SK-N-SH (cell line): ENCODE measurements around the gene MYO5C. TPM values are rescaled to one million over a fixed set of nuclear protein-coding genes. Genes with fewer than 3 reads are reported as not detected.

Source experiments
- CTCF ChIA-PET: fragments of 300-600, 350-600 bp; formaldehyde crosslinking; extraction: SDS; loops from one replicate; lab custom pipeline; 2021; lab: Yijun Ruan, JAX
- POLR2A ChIA-PET: fragments of 350-600 bp; sonication (Branson Sonifier 250); formaldehyde crosslinking; extraction: SDS; loops from one replicate; lab custom pipeline; 2020; ENCODE audit warnings: antibody characterized with exemption, inconsistent platforms; lab: Yijun Ruan, JAX
- DNase-seq: peaks from one replicate; pipeline ENCODE4 v3.0.0; 2012
- H2AFZ ChIP-seq: fragments of 200-600 bp; sonication (generic); 2 replicates; pipeline ENCODE4 v1.8.1; 2016; ENCODE audit warnings: antibody characterized with exemption, mild to moderate bottlenecking, low read depth
- H3F3A ChIP-seq: fragments of 200-600 bp; sonication (generic); replicated peaks from 2 replicates; pipeline ENCODE3; 2016; ENCODE audit warnings: antibody characterized with exemption, mild to moderate bottlenecking; ENCODE audit not compliant: insufficient read depth
- H3K27ac ChIP-seq, 2 experiments: fragments of 200-500 bp in 1 of 2; fragments of 200-600 bp in 1 of 2; sonication (Bioruptor generic) in 1 of 2; sonication (generic), shearing (Covaris generic) in 1 of 2; 2 replicates each; pipeline versions ENCODE4 v1.5.1 to v1.6.1; 2014 to 2016; ENCODE audit warnings: low read depth in 2 of 2, inconsistent platforms in 1 of 2, low read length in 1 of 2, mild to moderate bottlenecking in 1 of 2, mixed read lengths in 1 of 2
- H3K27me3 ChIP-seq: fragments of 200-600 bp; sonication (generic), shearing (Covaris generic); 2 replicates; pipeline ENCODE4 v1.6.1; 2016; ENCODE audit warnings: mixed run types; ENCODE audit not compliant: insufficient read depth
- H3K36me3 ChIP-seq, 2 experiments: fragments of 200-500 bp in 1 of 2; fragments of 200-600 bp in 1 of 2; sonication (Bioruptor generic) in 1 of 2; sonication (generic) in 1 of 2; replicated peaks in 1 of 2; 2 replicates each; pipeline versions ENCODE3 to v1.5.1; 2014 to 2016; ENCODE audit warnings: low read length in 1 of 2, mild to moderate bottlenecking in 1 of 2; ENCODE audit not compliant: insufficient read depth in 2 of 2, control insufficient read depth in 1 of 2
- H3K4me1 ChIP-seq, 2 experiments: fragments of 200-500 bp in 1 of 2; fragments of 200-600 bp in 1 of 2; sonication (Bioruptor generic) in 1 of 2; sonication (generic), shearing (Covaris generic) in 1 of 2; 2 replicates each; pipeline versions ENCODE4 v1.5.1 to v1.6.1; 2014 to 2016; ENCODE audit warnings: low read depth in 1 of 2, low read length in 1 of 2, mixed run types in 1 of 2; ENCODE audit not compliant: insufficient read depth in 2 of 2, control insufficient read depth in 1 of 2
- H3K4me2 ChIP-seq: fragments of 200-600 bp; sonication (generic), shearing (Covaris generic); 2 replicates; pipeline ENCODE4 v1.6.1; 2017; ENCODE audit warnings: mixed run types
- H3K4me3 ChIP-seq, 2 experiments: fragments of 200-500 bp in 1 of 2; fragments of 200-600 bp in 1 of 2; sonication (Bioruptor generic) in 1 of 2; sonication (generic), shearing (Covaris generic) in 1 of 2; 2 replicates each; pipeline versions ENCODE4 v1.5.1 to v1.8.1; 2014 to 2016; ENCODE audit warnings: low read depth in 2 of 2, inconsistent platforms in 1 of 2, low read length in 1 of 2, mild to moderate bottlenecking in 1 of 2, mixed read lengths in 1 of 2, moderate library complexity in 1 of 2
- H3K79me2 ChIP-seq: fragments of 200-600 bp; sonication (generic); 2 replicates; pipeline ENCODE4 v1.8.1; 2017; ENCODE audit warnings: mild to moderate bottlenecking; ENCODE audit not compliant: insufficient read depth
- H3K9ac ChIP-seq: fragments of 200-600 bp; sonication (generic); 2 replicates; pipeline ENCODE4 v1.6.1; 2017; ENCODE audit warnings: mixed run types
- H3K9me2 ChIP-seq: fragments of 200-600 bp; sonication (generic); 2 replicates; pipeline ENCODE4 v1.6.1; 2017; ENCODE audit warnings: mixed run types
- H3K9me3 ChIP-seq: fragments of 200-600 bp; sonication (generic); 2 replicates; pipeline ENCODE4 v1.6.1; 2017; ENCODE audit warnings: mixed run types, mild to moderate bottlenecking, moderate library complexity
- H4K20me1 ChIP-seq: fragments of 200-600 bp; sonication (generic); 2 replicates; pipeline ENCODE4 v1.6.1; 2017; ENCODE audit warnings: mild to moderate bottlenecking, mixed run types; ENCODE audit not compliant: insufficient read depth
- ELF1 ChIP-seq: IDR thresholded peaks from 2 replicates; pipeline ENCODE4 v1.4.0; 2012
- FOXM1 ChIP-seq: IDR thresholded peaks from 2 replicates; pipeline ENCODE4 v1.4.0; 2012; ENCODE audit warnings: low read depth, mild to moderate bottlenecking
- GATA2 ChIP-seq: sonication (generic); formaldehyde crosslinking; IDR thresholded peaks from 2 replicates; pipeline ENCODE4 v1.5.0; 2020; ENCODE audit warnings: mild to moderate bottlenecking, missing genetic modification reagents
- MEF2A ChIP-seq: IDR thresholded peaks from 2 replicates; pipeline ENCODE4 v1.4.0; 2012; ENCODE audit warnings: low read depth, borderline replicate concordance
- MXI1 ChIP-seq: IDR thresholded peaks from 2 replicates; pipeline ENCODE4 v1.6.1; 2012; ENCODE audit warnings: mild to moderate bottlenecking, low read depth, low read length, improper control_type of control experiment
- NFIC ChIP-seq: IDR thresholded peaks from 2 replicates; pipeline ENCODE4 v1.4.0; 2012; ENCODE audit warnings: borderline replicate concordance
- PBX3 ChIP-seq: IDR thresholded peaks from 2 replicates; pipeline ENCODE4; 2012
- POLR2AphosphoS5 ChIP-seq: IDR thresholded peaks from 2 replicates; pipeline ENCODE4 v1.6.1; 2012; ENCODE audit warnings: low read depth, low read length
- RAD21 ChIP-seq: IDR thresholded peaks from 2 replicates; pipeline ENCODE4 v1.6.1; 2012; ENCODE audit warnings: mild to moderate bottlenecking, low read length
- SMC3 ChIP-seq: IDR thresholded peaks from 2 replicates; pipeline ENCODE4 v1.6.1; 2012; ENCODE audit warnings: low read depth, low read length, improper control_type of control experiment
- TCF12 ChIP-seq: IDR thresholded peaks from 2 replicates; pipeline ENCODE4 v1.4.0; 2012
- USF2 ChIP-seq: fragments of 150-350 bp; IDR thresholded peaks from 2 replicates; pipeline ENCODE4 v1.6.1; 2017; ENCODE audit warnings: antibody characterized with exemption, low read length, low read depth, borderline replicate concordance
- WGBS: methylation state at CpG from one replicate; pipeline ENCODE4 v1.1.6; 2017; ENCODE audit warnings: low lambda C conversion rate; 5-methylcytosine and 5-hydroxymethylcytosine counted together
- polyA plus RNA-seq, 3 experiments: library from polyadenylated mRNA; depleted of rRNA; stranded (reverse); fragments of >200 nt; gene quantifications; 2 replicates each; pipeline ENCODE4 v1.2.3, GENCODE V29; 2012
- TF ChIP-seq, protein P1 (sequence below): IDR thresholded peaks from 2 replicates; pipeline ENCODE4 v1.4.0; 2012; ENCODE audit warnings: low read depth
- TF ChIP-seq, protein P2 (sequence below): IDR thresholded peaks from 2 replicates; pipeline ENCODE4 v1.4.0; 2012; ENCODE audit warnings: low read depth, borderline replicate concordance
- TF ChIP-seq, protein P3 (sequence below): fragments of 150-350 bp; IDR thresholded peaks from 2 replicates; pipeline ENCODE4 v1.6.1; 2016; ENCODE audit warnings: mild to moderate bottlenecking, low read depth, low read length
- TF ChIP-seq, protein P4 (sequence below): fragments of 200-600 bp; sonication (generic); IDR thresholded peaks from 2 replicates; pipeline ENCODE4 v1.6.1; 2017; ENCODE audit warnings: antibody characterized with exemption, mild to moderate bottlenecking, moderate library complexity
- TF ChIP-seq, protein P5 (sequence below): IDR thresholded peaks from 2 replicates; pipeline ENCODE4 v1.6.1; 2012; ENCODE audit warnings: mild to moderate bottlenecking, low read depth, low read length, moderate library complexity
- TF ChIP-seq, protein P6 (sequence below): IDR thresholded peaks from 2 replicates; pipeline ENCODE4 v1.4.0; 2012; ENCODE audit warnings: low read depth, borderline replicate concordance

Gene MYO5C
- polyA plus RNA-seq, 1 of the 3 experiments (the other 2 are of a cell fraction): 0.99 TPM

- DNase-seq: peak; percentile 72
- H3K36me3 ChIP-seq: no peaks in the 10 kb centered on the region
- POLR2A ChIA-PET: interaction anchor here (1.0 kb wide), 1 partner anchor 48 kb away, joined by 3 read pairs; no protein-coding TSS in a partner anchor
- H2AFZ ChIP-seq: no peak overlapping the region
- no peaks in the 10 kb centered on the region for H3K9me3 ChIP-seq
- H4K20me1 ChIP-seq: no peaks in the 10 kb centered on the region
- 51% methylated on average over 5 of the region's 5 CpGs for WGBS
- H3K4me1 ChIP-seq: no peaks in the 10 kb centered on the region
- no peak overlapping the region for H3K9ac ChIP-seq
- TF ChIP-seq USF2 (no peak), ELF1 (no peak), PBX3 (no peak), NFIC (no peak), RAD21 (peak; percentile 78), FOXM1 (no peak), TCF12 (no peak), SMC3 (peak; percentile 61), MXI1 (no peak), GATA2 (CRISPR knock-in tag) (no peak), POLR2AphosphoS5 (no peak), MEF2A (no peak)
- TF ChIP-seq, protein P1, sequence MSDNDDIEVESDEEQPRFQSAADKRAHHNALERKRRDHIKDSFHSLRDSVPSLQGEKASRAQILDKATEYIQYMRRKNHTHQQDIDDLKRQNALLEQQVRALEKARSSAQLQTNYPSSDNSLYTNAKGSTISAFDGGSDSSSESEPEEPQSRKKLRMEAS: no peak
- TF ChIP-seq, protein P2, sequence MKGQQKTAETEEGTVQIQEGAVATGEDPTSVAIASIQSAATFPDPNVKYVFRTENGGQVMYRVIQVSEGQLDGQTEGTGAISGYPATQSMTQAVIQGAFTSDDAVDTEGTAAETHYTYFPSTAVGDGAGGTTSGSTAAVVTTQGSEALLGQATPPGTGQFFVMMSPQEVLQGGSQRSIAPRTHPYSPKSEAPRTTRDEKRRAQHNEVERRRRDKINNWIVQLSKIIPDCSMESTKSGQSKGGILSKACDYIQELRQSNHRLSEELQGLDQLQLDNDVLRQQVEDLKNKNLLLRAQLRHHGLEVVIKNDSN: no peak
- TF ChIP-seq, protein P3, sequence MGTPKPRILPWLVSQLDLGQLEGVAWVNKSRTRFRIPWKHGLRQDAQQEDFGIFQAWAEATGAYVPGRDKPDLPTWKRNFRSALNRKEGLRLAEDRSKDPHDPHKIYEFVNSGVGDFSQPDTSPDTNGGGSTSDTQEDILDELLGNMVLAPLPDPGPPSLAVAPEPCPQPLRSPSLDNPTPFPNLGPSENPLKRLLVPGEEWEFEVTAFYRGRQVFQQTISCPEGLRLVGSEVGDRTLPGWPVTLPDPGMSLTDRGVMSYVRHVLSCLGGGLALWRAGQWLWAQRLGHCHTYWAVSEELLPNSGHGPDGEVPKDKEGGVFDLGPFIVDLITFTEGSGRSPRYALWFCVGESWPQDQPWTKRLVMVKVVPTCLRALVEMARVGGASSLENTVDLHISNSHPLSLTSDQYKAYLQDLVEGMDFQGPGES: no peak
- TF ChIP-seq, protein P4, sequence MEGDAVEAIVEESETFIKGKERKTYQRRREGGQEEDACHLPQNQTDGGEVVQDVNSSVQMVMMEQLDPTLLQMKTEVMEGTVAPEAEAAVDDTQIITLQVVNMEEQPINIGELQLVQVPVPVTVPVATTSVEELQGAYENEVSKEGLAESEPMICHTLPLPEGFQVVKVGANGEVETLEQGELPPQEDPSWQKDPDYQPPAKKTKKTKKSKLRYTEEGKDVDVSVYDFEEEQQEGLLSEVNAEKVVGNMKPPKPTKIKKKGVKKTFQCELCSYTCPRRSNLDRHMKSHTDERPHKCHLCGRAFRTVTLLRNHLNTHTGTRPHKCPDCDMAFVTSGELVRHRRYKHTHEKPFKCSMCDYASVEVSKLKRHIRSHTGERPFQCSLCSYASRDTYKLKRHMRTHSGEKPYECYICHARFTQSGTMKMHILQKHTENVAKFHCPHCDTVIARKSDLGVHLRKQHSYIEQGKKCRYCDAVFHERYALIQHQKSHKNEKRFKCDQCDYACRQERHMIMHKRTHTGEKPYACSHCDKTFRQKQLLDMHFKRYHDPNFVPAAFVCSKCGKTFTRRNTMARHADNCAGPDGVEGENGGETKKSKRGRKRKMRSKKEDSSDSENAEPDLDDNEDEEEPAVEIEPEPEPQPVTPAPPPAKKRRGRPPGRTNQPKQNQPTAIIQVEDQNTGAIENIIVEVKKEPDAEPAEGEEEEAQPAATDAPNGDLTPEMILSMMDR: peak; percentile 90
- TF ChIP-seq, protein P5, sequence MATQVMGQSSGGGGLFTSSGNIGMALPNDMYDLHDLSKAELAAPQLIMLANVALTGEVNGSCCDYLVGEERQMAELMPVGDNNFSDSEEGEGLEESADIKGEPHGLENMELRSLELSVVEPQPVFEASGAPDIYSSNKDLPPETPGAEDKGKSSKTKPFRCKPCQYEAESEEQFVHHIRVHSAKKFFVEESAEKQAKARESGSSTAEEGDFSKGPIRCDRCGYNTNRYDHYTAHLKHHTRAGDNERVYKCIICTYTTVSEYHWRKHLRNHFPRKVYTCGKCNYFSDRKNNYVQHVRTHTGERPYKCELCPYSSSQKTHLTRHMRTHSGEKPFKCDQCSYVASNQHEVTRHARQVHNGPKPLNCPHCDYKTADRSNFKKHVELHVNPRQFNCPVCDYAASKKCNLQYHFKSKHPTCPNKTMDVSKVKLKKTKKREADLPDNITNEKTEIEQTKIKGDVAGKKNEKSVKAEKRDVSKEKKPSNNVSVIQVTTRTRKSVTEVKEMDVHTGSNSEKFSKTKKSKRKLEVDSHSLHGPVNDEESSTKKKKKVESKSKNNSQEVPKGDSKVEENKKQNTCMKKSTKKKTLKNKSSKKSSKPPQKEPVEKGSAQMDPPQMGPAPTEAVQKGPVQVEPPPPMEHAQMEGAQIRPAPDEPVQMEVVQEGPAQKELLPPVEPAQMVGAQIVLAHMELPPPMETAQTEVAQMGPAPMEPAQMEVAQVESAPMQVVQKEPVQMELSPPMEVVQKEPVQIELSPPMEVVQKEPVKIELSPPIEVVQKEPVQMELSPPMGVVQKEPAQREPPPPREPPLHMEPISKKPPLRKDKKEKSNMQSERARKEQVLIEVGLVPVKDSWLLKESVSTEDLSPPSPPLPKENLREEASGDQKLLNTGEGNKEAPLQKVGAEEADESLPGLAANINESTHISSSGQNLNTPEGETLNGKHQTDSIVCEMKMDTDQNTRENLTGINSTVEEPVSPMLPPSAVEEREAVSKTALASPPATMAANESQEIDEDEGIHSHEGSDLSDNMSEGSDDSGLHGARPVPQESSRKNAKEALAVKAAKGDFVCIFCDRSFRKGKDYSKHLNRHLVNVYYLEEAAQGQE: no peak
- TF ChIP-seq, protein P6, sequence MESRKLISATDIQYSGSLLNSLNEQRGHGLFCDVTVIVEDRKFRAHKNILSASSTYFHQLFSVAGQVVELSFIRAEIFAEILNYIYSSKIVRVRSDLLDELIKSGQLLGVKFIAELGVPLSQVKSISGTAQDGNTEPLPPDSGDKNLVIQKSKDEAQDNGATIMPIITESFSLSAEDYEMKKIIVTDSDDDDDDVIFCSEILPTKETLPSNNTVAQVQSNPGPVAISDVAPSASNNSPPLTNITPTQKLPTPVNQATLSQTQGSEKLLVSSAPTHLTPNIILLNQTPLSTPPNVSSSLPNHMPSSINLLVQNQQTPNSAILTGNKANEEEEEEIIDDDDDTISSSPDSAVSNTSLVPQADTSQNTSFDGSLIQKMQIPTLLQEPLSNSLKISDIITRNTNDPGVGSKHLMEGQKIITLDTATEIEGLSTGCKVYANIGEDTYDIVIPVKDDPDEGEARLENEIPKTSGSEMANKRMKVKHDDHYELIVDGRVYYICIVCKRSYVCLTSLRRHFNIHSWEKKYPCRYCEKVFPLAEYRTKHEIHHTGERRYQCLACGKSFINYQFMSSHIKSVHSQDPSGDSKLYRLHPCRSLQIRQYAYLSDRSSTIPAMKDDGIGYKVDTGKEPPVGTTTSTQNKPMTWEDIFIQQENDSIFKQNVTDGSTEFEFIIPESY: no peak
- H3F3A ChIP-seq: peaks cover 5% of the 10 kb centered on the region
- no peak overlapping the region for H3K27ac ChIP-seq
- H3K4me3 ChIP-seq: no peak overlapping the region
- H3K4me2 ChIP-seq: no peak overlapping the region
- no peaks in the 10 kb centered on the region for H3K9me2 ChIP-seq
- H3K79me2 ChIP-seq: no peaks in the 10 kb centered on the region
- H3K27me3 ChIP-seq: no peaks in the 10 kb centered on the region
- CTCF ChIA-PET: interaction anchor here (0.5 to 4.6 kb wide), 44 partner anchors 10 to 1268 kb away, joined by 3 to 37 read pairs (median 3); no protein-coding TSS in a partner anchor
These were observed 68.1 kb downstream of the MYO5C start for GRCh38 chr15:52227456-52227855.
